ENCODE results near the gene NEB. TPM values are rescaled to one million over a fixed set of nuclear protein-coding genes. Genes with fewer than 3 reads are reported as not detected.
A peak's percentile ranks its signal among the peaks of the same experiment; 100 is the strongest.

NEB gene
- polyA plus RNA-seq, 3 donors: 2.7 TPM; not detected in 2

DNA sequence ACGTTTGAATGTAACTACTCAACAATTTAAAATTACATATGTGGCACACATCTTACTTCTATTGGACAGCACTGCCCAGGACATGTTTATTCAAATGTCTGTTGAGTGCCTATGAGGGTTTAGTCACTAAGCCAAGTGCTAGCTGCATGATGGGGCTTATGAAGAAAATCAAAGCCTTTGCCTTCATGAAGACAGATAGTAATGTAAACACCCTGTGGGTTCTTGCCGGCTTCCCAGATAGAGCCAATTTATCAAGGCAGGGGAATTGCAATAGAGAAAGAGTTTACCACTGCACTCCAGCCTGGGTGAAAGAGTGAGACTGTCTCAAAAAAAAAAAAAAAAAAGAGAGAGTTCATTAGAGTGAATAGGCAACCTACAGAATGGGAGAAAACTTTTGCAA is 43.7 kb upstream of the NEB start:
- intact Hi-C loops (cut with micrococcal nuclease): no loop called here
- Histone ChIP-seq H3K4me2 (replicated peaks; ENCODE audit: extremely low read depth, low read length, poor library complexity, severe bottlenecking) (no peak overlapping the region), H3K79me2 (ENCODE audit: insufficient read depth, low read length) (no peaks in the 10 kb centered on the region), H3K4me3 (replicated peaks in 1 of 3; ENCODE audit: low read depth in 2 of 3, low read length in 3 of 3) (no peak overlapping the region), H3K9ac (ENCODE audit: insufficient read depth, low read length, poor library complexity, severe bottlenecking) (no peak overlapping the region), H3K4me1 (ENCODE audit: control insufficient read depth in 1 of 2, insufficient read depth in 2 of 2, low read length in 2 of 2) (no peaks in the 10 kb centered on the region), H3K36me3 (replicated peaks in 1 of 2; ENCODE audit: control insufficient read depth in 1 of 2, insufficient read depth in 2 of 2, low read length in 2 of 2) (peaks cover 25 to 76% of the 10 kb centered on the region in 2 donors), H3K27ac (ENCODE audit: low read depth in 1 of 2, low read length in 2 of 2) (no peak overlapping the region), H2AFZ (ENCODE audit: insufficient read depth, low read depth, low read length, poor library complexity, severe bottlenecking) (no peak overlapping the region), H4K20me1 (ENCODE audit: insufficient read depth, low read length) (no peaks in the 10 kb centered on the region), H3K27me3 (ENCODE audit: control insufficient read depth in 2 of 2, insufficient read depth in 2 of 2, low read length in 2 of 2) (no peaks in the 10 kb centered on the region), H3K9me3 (replicated peaks in 1 of 2; ENCODE audit: control insufficient read depth in 1 of 2, insufficient read depth in 1 of 2, low read length in 2 of 2) (no peaks in the 10 kb centered on the region)
- peaks cover 0 to 7% (median 2%) of the 10 kb centered on the region in 7 donors for H3K9me3 Mint-ChIP-seq
- H3K36me3 Mint-ChIP-seq: peaks cover 60 to 76% of the 10 kb centered on the region in 2 donors
- H3K4me1 Mint-ChIP-seq: no peaks in the 10 kb centered on the region
- H3K4me3 Mint-ChIP-seq: no peak overlapping the region
- no peak for DNase-seq
- WGBS (ENCODE audit: insufficient coverage): 100% methylated on average over 1 of the region's 2 CpGs
- no peaks in the 10 kb centered on the region for H3K27me3 Mint-ChIP-seq (ENCODE audit: low read depth in 3 of 3)
- H3K27ac Mint-ChIP-seq: no peak overlapping the region
- TF ChIP-seq, protein P1, sequence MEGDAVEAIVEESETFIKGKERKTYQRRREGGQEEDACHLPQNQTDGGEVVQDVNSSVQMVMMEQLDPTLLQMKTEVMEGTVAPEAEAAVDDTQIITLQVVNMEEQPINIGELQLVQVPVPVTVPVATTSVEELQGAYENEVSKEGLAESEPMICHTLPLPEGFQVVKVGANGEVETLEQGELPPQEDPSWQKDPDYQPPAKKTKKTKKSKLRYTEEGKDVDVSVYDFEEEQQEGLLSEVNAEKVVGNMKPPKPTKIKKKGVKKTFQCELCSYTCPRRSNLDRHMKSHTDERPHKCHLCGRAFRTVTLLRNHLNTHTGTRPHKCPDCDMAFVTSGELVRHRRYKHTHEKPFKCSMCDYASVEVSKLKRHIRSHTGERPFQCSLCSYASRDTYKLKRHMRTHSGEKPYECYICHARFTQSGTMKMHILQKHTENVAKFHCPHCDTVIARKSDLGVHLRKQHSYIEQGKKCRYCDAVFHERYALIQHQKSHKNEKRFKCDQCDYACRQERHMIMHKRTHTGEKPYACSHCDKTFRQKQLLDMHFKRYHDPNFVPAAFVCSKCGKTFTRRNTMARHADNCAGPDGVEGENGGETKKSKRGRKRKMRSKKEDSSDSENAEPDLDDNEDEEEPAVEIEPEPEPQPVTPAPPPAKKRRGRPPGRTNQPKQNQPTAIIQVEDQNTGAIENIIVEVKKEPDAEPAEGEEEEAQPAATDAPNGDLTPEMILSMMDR (IDR thresholded peaks at IDR 0.05): no peak

DNA sequence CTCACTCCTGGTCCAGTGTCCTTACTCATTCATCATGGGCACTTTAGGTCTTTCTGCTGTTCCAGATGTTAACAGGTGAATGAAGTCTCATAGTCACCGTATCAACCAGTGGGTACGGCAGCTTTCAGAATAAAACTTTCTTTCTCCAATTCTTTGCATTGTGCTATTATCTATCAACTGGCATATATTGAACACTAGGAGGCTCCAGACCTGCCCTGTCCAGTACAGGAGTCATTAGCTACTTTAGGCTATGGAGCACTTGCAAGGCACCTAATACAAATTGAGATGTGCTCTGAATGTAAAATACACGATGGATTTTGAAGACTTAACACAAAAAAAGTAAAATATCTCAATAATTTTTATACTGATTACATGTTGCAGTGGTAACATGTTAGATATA is 43.2 kb upstream of the NEB start:
- Histone ChIP-seq H3K36me3 (replicated peaks in 1 of 2; ENCODE audit: control insufficient read depth in 1 of 2, insufficient read depth in 2 of 2, low read length in 2 of 2) (peaks cover 24 to 76% of the 10 kb centered on the region in 2 donors), H3K27ac (ENCODE audit: low read depth in 1 of 2, low read length in 2 of 2) (no peak overlapping the region), H3K4me1 (ENCODE audit: control insufficient read depth in 1 of 2, insufficient read depth in 2 of 2, low read length in 2 of 2) (no peaks in the 10 kb centered on the region), H3K4me3 (replicated peaks in 1 of 3; ENCODE audit: low read depth in 2 of 3, low read length in 3 of 3) (no peak overlapping the region), H3K79me2 (ENCODE audit: insufficient read depth, low read length) (no peaks in the 10 kb centered on the region), H2AFZ (ENCODE audit: insufficient read depth, low read depth, low read length, poor library complexity, severe bottlenecking) (no peak overlapping the region), H3K9ac (ENCODE audit: insufficient read depth, low read length, poor library complexity, severe bottlenecking) (no peak overlapping the region), H3K27me3 (ENCODE audit: control insufficient read depth in 2 of 2, insufficient read depth in 2 of 2, low read length in 2 of 2) (no peaks in the 10 kb centered on the region), H3K9me3 (replicated peaks in 1 of 2; ENCODE audit: control insufficient read depth in 1 of 2, insufficient read depth in 1 of 2, low read length in 2 of 2) (no peaks in the 10 kb centered on the region), H3K4me2 (replicated peaks; ENCODE audit: extremely low read depth, low read length, poor library complexity, severe bottlenecking) (no peak overlapping the region), H4K20me1 (ENCODE audit: insufficient read depth, low read length) (no peaks in the 10 kb centered on the region)
- TF ChIP-seq, protein P1 (IDR thresholded peaks at IDR 0.05): no peak
- Mint-ChIP-seq H3K4me1 (no peaks in the 10 kb centered on the region), H3K4me3 (no peak overlapping the region), H3K36me3 (peaks cover 56 to 71% of the 10 kb centered on the region in 2 donors), H3K27ac (peak overlapping the region in 1 of 7 donors; percentile 71), H3K27me3 (ENCODE audit: low read depth in 3 of 3) (no peaks in the 10 kb centered on the region), H3K9me3 (peaks cover 0 to 7% (median 2%) of the 10 kb centered on the region in 7 donors)
- WGBS (ENCODE audit: insufficient coverage): 100% methylated on average over 2 of the region's 3 CpGs
- DNase-seq: no peak
- intact Hi-C loops (cut with micrococcal nuclease): no loop called here
